ENCODE measurements around the gene NMU.

- TF ChIP-seq CTCF (IDR thresholded peaks at IDR 0.05): no peak
- TF ChIP-seq POLR2A (IDR thresholded peaks at IDR 0.05): no peak
These were observed 35.6 kb upstream of the NMU start for GRCh38 chr4:55671667-55672066.
